Ectodermal cell (in vitro differentiated cells): ENCODE results near the gene DAGLA.

Source experiments
- H3K27ac ChIP-seq: 2 replicates; pipeline ENCODE4 v1.7.0; 2013; ENCODE audit warnings: mild to moderate bottlenecking, low read depth, low read length; ENCODE audit not compliant: insufficient read depth, poor library complexity, severe bottlenecking
- H3K27me3 ChIP-seq: 2 replicates; pipeline ENCODE4 v1.7.0; 2013; ENCODE audit warnings: mild to moderate bottlenecking, low read length; ENCODE audit not compliant: insufficient read depth, control insufficient read depth, poor library complexity, severe bottlenecking
- H3K36me3 ChIP-seq: one replicate; pipeline ENCODE4 v1.7.0; 2013; ENCODE audit warnings: low read length; ENCODE audit not compliant: control insufficient read depth, insufficient read depth
- H3K4me1 ChIP-seq: one replicate; pipeline ENCODE4 v1.7.0; 2013; ENCODE audit warnings: low read length; ENCODE audit not compliant: control insufficient read depth, insufficient read depth
- H3K4me3 ChIP-seq: 2 replicates; pipeline ENCODE4 v1.7.0; 2013; ENCODE audit warnings: low read depth, low read length, control low read depth; ENCODE audit not compliant: insufficient read depth
- H3K9me3 ChIP-seq: 2 replicates; pipeline ENCODE4 v1.7.0; 2013; ENCODE audit warnings: mild to moderate bottlenecking, low read length, moderate library complexity; ENCODE audit not compliant: control insufficient read depth
- WGBS, 2 experiments: methylation state at CpG; one replicate each; pipeline ENCODE4 v1.1.7; 2013; ENCODE audit warnings: missing lambda C conversion rate in 2 of 2; 5-methylcytosine and 5-hydroxymethylcytosine counted together

DAGLA gene

DNA sequence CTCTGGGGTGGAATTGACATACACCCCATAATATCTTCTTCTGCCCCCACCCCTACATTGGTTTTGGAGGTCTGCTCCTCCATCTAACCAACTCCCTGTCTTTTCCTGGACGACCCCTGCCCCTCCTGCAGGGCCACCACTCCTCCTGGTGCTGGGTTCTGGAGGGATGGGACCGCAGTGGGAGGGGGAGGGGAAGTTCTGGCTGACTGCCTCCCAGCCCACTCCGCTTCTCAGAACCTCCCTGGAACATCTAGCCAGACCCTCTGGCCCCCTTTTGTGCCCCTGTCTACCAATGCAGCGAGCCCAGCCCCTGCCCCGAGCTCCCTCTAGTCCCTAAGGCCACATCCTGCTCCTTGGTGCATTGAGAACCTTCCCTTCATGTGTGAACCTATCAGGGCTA, 73.5 kb downstream of the DAGLA start:
- Histone ChIP-seq H3K27ac (no peak overlapping the region), H3K4me1 (peaks cover 16% of the 10 kb centered on the region), H3K4me3 (no peak overlapping the region), H3K36me3 (no peaks in the 10 kb centered on the region), H3K9me3 (no peaks in the 10 kb centered on the region), H3K27me3 (peaks cover 26% of the 10 kb centered on the region)
- 81 to 97% methylated on average over 4 to 5 of the region's 5 CpGs for WGBS, 2 experiments

GRCh38 chr11:61754534-61755482, 74.6 kb downstream of the DAGLA start:
- no peaks in the 10 kb centered on the region for H3K9me3 ChIP-seq
- peaks cover 26% of the 10 kb centered on the region for H3K27me3 ChIP-seq
- peaks cover 6% of the 10 kb centered on the region for H3K4me1 ChIP-seq
- H3K36me3 ChIP-seq, result no peaks in the 10 kb centered on the region
- 84% methylated on average over 31 of the region's 31 CpGs for WGBS, 2 experiments
- no peak overlapping the region for H3K4me3 ChIP-seq
- H3K27ac ChIP-seq, result no peak overlapping the region

DNA sequence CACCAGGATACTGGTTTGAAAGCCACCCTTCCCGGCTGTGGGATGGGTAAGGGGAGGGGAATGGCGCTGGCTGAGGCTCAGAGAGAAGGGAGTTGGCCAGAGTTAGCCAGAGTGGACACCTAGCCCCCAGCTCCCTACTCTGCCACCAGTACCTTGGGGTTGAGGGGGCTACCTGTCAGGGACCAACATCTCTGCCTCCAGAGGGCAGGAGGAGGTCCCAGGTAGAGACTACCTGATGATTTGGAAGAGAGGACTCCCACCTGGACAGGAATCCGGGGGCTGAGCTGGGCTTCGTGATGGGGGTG, 75.9 kb downstream of the DAGLA start:
- Histone ChIP-seq H3K4me3 (no peak overlapping the region), H3K27me3 (peaks cover 26% of the 10 kb centered on the region), H3K27ac (no peak overlapping the region), H3K36me3 (no peaks in the 10 kb centered on the region), H3K9me3 (no peaks in the 10 kb centered on the region), H3K4me1 (peaks cover under 1% of the 10 kb centered on the region)
- WGBS, 2 experiments, result 72 to 74% methylated on average over 4 of the region's 4 CpGs

- Histone ChIP-seq H3K4me1 (peaks cover 6% of the 10 kb centered on the region), H3K9me3 (no peaks in the 10 kb centered on the region), H3K27me3 (peaks cover 23% of the 10 kb centered on the region), H3K4me3 (no peak overlapping the region), H3K36me3 (no peaks in the 10 kb centered on the region), H3K27ac (no peak overlapping the region)
- 78 to 81% methylated on average over 9 of the region's 9 CpGs for WGBS, 2 experiments
These were observed 76.4 kb downstream of the DAGLA start for GRCh38 chr11:61756452-61757212.

DNA sequence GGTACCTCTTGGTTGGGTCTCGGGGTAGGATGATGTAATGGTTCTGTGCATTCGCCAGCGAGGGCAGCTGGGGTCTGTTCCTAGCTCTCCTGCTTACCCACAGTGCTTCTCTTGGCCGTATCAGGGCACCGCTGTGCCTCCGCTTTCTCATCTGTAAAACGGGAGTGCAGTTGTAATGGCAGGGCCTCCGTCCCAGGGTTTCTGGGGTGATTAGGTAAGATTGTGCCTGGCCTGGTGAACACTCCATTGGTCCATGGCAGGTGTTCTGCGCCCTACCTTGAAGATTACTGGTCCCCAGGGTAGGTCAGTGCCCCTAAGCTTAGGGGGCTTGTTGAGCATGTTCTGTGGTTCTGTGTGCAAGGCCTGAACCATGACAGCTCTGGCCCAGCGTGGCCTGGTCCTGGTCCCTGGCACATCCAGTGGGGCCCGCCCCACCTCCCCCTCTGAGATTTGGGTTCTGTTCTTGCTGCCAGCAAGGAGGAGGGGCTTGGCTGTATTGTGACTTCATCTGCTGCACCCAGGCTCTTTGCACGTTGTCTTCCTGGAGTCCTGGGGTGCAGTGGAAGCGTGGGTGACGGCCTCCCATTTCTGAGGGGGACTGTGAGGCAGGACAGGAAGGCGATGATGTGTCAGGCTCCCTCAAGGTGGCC, 77.1 kb downstream of the DAGLA start:
- Histone ChIP-seq H3K4me3 (no peak overlapping the region), H3K4me1 (peaks cover 9% of the 10 kb centered on the region), H3K27me3 (peaks cover 17% of the 10 kb centered on the region), H3K9me3 (no peaks in the 10 kb centered on the region), H3K27ac (no peak overlapping the region), H3K36me3 (no peaks in the 10 kb centered on the region)
- 94 to 95% methylated on average over 15 of the region's 15 CpGs for WGBS, 2 experiments

DNA sequence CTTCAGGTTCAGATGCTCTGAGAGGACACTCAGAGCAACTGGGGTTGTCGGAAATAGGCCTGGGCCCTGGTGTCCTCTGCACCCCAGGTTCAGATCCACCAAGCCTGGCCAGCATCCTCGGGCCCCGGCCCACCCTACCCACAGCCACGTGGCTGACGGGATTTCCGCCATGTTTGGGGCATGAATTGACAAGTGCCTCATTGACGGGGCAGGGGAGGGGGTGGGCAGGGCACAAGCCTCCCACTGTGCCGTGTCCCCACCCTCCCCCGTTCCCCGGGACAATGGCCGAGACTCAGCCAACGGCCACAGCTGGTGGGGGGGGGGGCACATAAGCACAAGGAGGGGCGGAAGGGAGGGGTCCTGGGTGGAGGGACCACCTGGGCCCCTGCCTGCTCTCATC, 80.8 kb downstream of the DAGLA start:
- Histone ChIP-seq H3K4me1 (peaks cover 33% of the 10 kb centered on the region), H3K27me3 (no peaks in the 10 kb centered on the region), H3K4me3 (no peak overlapping the region), H3K27ac (no peak overlapping the region), H3K9me3 (no peaks in the 10 kb centered on the region), H3K36me3 (no peaks in the 10 kb centered on the region)
- 69 to 75% methylated on average over 13 of the region's 13 CpGs for WGBS, 2 experiments

- Histone ChIP-seq H3K27me3 (no peaks in the 10 kb centered on the region), H3K4me3 (no peak overlapping the region), H3K9me3 (no peaks in the 10 kb centered on the region), H3K36me3 (no peaks in the 10 kb centered on the region), H3K4me1 (peaks cover 36% of the 10 kb centered on the region), H3K27ac (no peak overlapping the region)
- WGBS, 2 experiments, result 74% methylated on average over 11 of the region's 11 CpGs
These were observed 81.4 kb downstream of the DAGLA start for GRCh38 chr11:61761440-61762222.

DNA sequence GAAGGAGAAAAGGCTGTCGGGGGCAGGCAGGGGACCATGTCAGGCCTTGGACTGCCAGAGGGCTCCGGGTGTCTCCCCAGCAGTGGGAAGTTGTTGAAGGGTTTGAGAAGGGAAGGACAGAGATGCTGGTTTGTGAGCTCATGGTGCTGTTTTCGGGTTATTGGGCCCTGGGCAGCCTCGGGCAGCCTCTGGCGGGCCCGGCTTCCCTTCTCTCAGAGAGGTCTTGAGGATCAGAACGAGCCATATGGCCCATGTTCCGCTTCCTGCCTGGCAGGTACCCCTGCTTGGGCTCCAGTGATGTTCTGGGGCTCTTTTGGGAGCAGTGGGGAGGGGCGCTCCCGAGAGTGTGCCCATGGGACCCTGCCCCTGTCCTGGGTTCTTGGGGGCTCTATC, 82.0 kb downstream of the DAGLA start:
- 90 to 93% methylated on average over 10 of the region's 10 CpGs for WGBS, 2 experiments
- H3K27me3 ChIP-seq, result no peaks in the 10 kb centered on the region
- no peak overlapping the region for H3K4me3 ChIP-seq
- peaks cover 36% of the 10 kb centered on the region for H3K4me1 ChIP-seq
- no peak overlapping the region for H3K27ac ChIP-seq
- H3K36me3 ChIP-seq, result no peaks in the 10 kb centered on the region
- no peaks in the 10 kb centered on the region for H3K9me3 ChIP-seq

DNA sequence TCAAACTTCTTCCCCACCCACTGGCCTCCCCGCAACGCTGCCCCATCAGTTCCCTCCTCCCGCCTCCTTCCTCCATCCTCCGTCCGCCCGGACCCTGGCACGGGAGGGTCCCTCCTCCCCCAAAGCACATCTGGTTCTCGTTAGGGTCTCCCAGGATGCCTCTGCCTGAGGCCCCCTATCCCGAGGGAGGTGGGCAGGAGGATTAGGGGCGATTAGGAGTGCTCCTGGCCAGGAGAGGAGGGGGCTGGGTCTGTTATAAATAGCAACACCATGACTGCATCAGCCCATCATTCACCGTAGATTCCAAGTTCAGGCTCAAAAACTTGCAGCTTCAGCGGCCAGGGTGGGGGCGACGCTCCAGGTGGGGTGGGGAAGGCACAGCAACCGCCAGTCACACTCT, 82.6 kb downstream of the DAGLA start:
- 74 to 79% methylated on average over 14 to 15 of the region's 15 CpGs for WGBS, 2 experiments
- H3K4me1 ChIP-seq, result peaks cover 36% of the 10 kb centered on the region
- H3K27ac ChIP-seq, result no peak overlapping the region

More for the DNA sequence above, 82.6 kb downstream of the DAGLA start:
- no peaks in the 10 kb centered on the region for H3K27me3 ChIP-seq
- no peaks in the 10 kb centered on the region for H3K9me3 ChIP-seq
- H3K4me3 ChIP-seq, result no peak overlapping the region
- no peaks in the 10 kb centered on the region for H3K36me3 ChIP-seq
